ENCODE measurements around the gene SLC3A2. TPM values are rescaled to one million over a fixed set of nuclear protein-coding genes. Genes with fewer than 3 reads are reported as not detected.
A peak's percentile ranks its signal among the peaks of the same experiment; 100 is the strongest.

The SLC3A2 gene
- polyA plus RNA-seq, 1 donor = 43.3 TPM

GRCh38 chr11:62881579-62882430 is 1.1 kb downstream of the SLC3A2 start:
- peak; percentile 93 for DNase-seq

- no peak for DNase-seq
Observed at GRCh38 chr11:62882431-62882749, 1.7 kb downstream of the SLC3A2 start.

- DNase-seq = no peak
Observed at GRCh38 chr11:62882788-62883501, 2.2 kb downstream of the SLC3A2 start.

DNA sequence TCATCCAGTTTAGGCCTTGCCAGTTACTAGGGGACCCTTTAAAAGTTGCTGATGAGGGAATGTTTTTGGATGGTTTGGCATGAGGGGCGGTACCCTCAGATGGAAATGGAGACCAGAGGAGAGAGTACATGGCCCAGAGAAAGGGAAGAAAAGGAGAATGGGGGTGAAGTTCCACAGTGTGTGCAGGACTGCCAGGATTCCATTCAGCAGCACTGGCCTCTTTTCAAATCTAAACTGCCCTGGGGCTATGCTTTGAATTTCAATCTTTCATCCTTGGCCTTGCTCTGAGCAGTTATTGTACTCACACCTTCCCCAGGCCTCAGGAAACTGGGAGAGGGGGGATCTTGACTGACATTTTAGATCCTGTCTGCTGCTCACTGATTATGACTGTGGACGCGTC is 3.0 kb downstream of the SLC3A2 start:
- DNase-seq = no peak

- no peak for DNase-seq
Observed at GRCh38 chr11:62885137-62885750, 4.5 kb downstream of the SLC3A2 start.

GRCh38 chr11:62888406-62888805 is 7.7 kb downstream of the SLC3A2 start:
- no peak for DNase-seq

- no peak for DNase-seq
Observed at GRCh38 chr11:62889126-62889483, 8.4 kb downstream of the SLC3A2 start.

DNA sequence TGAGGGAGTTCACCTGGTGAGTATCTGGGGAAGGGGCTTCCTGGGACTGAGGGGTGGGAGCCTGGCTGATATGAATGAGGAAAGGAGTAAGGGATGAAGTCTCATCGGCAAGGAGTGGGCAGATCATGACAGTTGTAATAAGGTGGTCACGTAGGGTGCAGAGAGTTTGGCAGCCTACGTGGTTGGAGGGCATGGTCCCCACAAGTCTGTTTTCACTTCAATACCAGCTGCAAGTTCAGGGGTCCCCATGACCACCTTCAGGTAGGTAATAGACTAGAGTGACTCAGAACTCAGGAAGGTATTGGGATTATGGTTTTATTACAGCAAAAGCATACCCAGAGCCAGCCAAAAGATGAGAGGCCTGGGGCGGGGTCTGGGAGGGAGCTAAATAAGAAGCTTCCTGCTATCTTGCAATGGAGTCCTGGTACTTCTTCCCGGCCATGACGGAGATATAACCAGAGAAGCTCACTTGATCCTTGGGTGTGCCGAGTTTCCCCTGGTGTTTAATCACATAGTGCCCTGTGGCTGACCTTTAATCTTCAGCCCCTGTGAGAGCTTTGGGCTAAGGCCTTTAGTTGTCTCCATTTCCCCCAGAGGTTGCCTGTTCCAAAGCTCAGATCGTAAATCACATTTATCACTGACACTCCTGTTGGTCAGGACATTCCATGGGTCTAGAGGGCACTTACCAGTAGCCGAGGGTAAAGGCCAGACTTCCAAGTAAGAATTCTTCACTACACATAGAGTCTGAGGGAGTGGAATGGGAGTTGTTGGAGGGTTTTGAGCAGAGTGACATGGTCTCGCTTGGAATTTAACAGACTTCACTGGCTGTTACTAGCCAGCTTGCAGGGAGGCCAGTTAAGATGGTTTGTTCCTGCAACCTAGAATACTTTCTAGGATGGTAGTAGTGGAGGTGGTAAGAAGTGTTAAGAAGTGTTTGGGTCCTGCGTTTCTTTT is 9.1 kb downstream of the SLC3A2 start:
- DNase-seq = no peak

DNA sequence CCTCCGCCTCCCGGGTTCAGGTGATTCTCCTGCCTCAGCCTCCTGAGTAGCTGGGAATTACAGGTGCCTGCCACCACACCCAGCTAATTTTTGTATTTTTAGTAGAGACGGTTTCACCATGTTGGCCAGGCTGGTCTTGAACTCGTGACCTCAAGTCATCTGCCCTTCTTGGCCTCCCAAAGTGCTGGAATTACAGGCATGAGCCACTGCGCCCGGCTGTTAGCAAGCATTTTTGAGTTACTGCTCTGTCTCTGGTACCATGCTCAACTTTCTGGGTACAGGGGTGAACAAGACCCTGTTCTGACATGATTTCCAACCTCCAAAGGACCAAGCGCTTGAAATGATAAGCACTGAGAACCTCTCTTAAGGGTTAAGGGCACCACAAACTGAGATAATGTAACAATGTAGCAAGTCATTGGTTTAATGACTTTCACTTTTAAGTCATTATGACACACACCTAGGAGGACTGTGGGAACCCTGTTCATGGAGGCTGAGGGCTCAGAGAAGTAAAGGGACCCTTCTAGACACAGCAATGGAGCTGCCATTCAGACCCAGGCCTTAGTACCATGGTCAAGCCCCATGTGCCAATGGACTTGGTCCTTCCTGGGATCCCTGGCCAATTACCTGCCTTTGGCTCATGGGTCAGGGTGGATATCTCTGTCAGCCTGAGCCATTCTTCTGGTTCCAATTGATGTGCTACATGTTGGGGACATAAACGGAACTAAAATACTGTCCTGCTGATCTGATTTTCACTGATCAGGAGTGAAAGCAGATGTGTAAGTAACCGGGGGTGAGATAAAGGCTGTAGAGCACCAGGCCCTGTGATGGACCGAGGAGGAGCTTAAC is 11.6 kb downstream of the SLC3A2 start:
- no peak for DNase-seq

DNA sequence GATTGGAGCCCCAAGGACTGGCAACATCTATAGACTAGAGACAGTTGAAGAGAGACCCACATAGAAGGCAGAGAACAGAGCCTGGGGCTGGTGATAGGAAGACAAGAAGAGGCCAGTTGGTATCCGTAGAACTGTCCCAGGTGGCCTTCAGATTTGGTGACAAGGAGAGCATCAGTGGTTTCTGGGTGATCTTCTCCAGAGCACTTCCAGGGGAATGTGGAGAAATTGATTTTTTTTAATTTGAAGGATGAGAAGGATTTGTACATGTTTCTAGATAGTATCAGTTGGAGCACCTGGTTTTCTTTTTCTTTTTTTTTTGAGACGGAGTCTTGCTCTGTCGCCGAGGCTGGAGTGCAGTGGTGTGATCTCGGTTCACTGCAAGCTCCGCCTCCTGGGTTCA is 14.8 kb downstream of the SLC3A2 start:
- DNase-seq = no peak

DNA sequence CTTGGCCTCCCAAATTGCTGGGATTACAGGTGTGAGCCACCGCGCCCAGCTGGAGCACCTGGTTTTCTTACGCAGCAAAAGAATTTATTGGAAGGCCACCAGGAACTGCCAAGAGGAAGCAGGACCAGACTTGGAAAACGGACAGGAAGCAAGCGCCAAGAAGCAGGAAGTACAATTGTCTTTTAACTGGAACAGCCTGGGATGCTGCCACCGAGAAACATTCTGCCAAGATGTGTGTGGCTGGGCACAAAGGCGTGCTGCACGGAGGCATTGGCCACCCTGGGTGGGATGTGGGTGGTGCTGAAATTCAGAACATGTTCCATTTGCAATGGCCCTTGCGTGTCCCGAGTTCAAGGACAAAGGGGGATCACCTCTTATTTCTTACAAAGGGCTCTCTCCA is 15.4 kb downstream of the SLC3A2 start:
- no peak for DNase-seq

DNA sequence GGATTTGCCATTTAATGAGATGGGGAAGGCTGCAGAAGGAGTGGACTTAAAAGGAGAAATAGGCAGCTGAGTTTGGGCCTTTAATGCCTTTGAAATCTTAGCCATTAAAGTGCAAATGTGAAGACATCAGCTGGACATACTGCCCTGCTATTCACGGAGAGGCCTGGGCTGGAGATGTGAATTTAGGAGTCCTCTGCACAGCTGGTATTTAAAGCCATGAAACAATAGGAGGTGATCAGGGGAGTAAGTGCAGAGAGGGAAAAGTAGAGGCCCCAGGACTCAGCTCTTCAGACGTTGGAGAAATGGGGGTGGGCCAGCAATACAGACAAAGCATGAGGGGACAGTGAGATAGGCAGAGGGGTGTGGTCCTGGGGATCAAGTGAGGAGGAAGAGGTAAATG is 16.6 kb downstream of the SLC3A2 start:
- DNase-seq = no peak

GRCh38 chr11:62898027-62898426 is 17.3 kb downstream of the SLC3A2 start:
- no peak for DNase-seq

DNA sequence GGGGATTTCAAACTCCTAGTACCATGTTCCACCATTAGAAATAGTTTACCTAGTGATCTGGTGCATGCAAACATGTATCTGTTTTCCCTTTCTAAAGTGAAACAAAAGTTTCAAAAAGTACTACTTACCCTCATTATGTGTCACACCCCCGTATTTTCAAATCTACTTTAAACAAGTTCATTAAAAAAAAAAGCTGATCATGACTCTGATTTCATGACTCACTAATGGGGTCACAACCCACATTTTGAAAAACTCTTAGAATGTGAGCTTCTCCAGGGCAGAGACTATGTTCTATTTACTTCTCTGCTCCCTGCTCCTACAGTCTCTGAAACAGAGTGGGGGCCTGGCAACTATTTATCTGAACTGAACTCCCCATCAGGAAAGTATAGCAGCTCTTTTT is 22.2 kb downstream of the SLC3A2 start:
- no peak for DNase-seq

DNA sequence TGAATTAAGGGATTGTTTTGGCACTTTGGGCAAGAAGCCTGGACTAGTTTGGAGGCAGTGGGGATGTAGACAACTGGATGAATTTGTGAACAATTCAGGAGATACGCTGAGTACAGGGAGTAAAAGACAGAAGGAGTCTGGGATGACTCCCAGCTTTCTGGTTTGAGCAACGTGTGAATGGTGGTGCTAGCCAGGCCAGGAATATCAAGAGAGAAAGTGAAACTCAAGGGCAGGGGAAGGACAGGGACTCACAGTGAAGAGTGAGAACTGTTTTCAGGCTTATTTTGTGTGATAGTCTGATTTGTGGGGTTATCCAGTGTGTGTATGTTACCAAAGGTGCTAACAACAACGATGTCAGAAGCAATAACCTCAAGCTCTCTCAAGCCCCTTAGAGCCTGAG is 24.6 kb downstream of the SLC3A2 start:
- DNase-seq = no peak

- peak; percentile 83 for DNase-seq
Observed at GRCh38 chr11:62905927-62906531, 25.3 kb downstream of the SLC3A2 start.

DNA sequence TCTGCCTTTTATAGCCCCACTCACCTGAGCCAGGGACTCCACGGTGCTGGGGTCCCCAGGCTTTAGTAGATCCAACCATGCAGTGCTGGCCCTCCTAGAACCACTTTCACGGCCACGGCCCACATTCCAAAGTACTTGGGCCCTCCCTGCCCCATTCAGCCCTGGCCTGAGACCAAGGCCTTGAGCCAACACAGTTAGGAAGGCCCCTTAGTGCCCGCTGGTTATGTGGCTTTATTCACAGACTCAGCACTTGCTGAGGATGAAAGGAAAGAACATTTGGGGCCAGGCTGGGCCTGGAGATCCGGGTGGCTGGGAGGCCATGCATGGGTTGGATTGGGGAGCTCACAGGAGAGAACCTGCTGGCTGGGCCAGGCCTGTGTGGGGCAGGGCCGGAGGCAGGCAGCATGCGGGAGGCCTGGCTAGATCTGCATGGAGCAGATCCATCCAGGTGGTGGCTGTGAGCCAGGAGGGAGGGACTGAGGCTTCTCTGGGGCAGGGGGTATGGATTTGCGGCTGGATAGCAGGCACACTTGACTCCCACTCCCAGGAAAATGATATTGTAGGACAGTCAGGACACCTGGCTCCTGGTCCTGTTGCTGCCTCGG is 27.9 kb downstream of the SLC3A2 start:
- DNase-seq = no peak

GRCh38 chr11:62909107-62909894 is 28.6 kb downstream of the SLC3A2 start:
- DNase-seq = peak; percentile 53

- no peak for DNase-seq
Observed at GRCh38 chr11:62910141-62910882, 29.6 kb downstream of the SLC3A2 start.

Data from hindlimb muscle (tissue), 1 donor.